ENCODE data around the gene BCAR1.
"Not testable (repeated sequence)": the region's sequence is repeated elsewhere in the genome, so short reads cannot be mapped to it uniquely, and the experiment has no call there.

Gene BCAR1

GRCh38 chr16:75273054-75273925, 21.9 kb upstream of the BCAR1 start:
- no peaks in the 10 kb centered on the region; the same call in 1 of the 2 replicates for H4K20me1 ChIP-seq (ENCODE audit: insufficient read depth, low read length)
- no peak for ATAC-seq (ENCODE audit: insufficient read depth, low read depth)
- no peaks in the 10 kb centered on the region for H3K36me3 ChIP-seq (ENCODE audit: insufficient read depth, low read length)
- H3K4me3 ChIP-seq (ENCODE audit: low read depth in 1 of 2, low read length in 2 of 2), result no peak overlapping the region
- H3K79me2 ChIP-seq (ENCODE audit: insufficient read depth, low read length), result no peaks in the 10 kb centered on the region
- no peaks in the 10 kb centered on the region for H3K9me3 ChIP-seq (ENCODE audit: insufficient read depth, low read length, severe bottlenecking)
- no peak overlapping the region for H3K4me2 ChIP-seq (ENCODE audit: insufficient read depth, low read length)
- no peaks in the 10 kb centered on the region for H3K4me1 ChIP-seq (ENCODE audit: insufficient read depth, low read length)
- TF ChIP-seq CTCF (IDR thresholded peaks at IDR 0.05; ENCODE audit: borderline replicate concordance, extremely low read depth, low read length, poor library complexity, severe bottlenecking) (no peak), EZH2 (IDR thresholded peaks at IDR 0.05; ENCODE audit: borderline replicate concordance, low read depth, low read length, severe bottlenecking) (no peak)
- H3K27me3 ChIP-seq (ENCODE audit: insufficient read depth, low read length, poor library complexity), result peaks cover under 1% of the 10 kb centered on the region
- H3K9ac ChIP-seq (ENCODE audit: low read depth, low read length), result no peak overlapping the region
- DNase-seq, result no peak
- no peak overlapping the region for H2AFZ ChIP-seq (ENCODE audit: low read depth, low read length)
- H3K27ac ChIP-seq (ENCODE audit: low read length), result no peak overlapping the region

- not testable (repeated sequence) for H3K79me2 ChIP-seq (ENCODE audit: insufficient read depth, low read length); H3K4me2 ChIP-seq (ENCODE audit: insufficient read depth, low read length); ATAC-seq (ENCODE audit: insufficient read depth, low read depth); H3K4me1 ChIP-seq (ENCODE audit: insufficient read depth, low read length); H3K27me3 ChIP-seq (ENCODE audit: insufficient read depth, low read length, poor library complexity); H2AFZ ChIP-seq (ENCODE audit: low read depth, low read length); H3K36me3 ChIP-seq (ENCODE audit: insufficient read depth, low read length); H3K9me3 ChIP-seq (ENCODE audit: insufficient read depth, low read length, severe bottlenecking); H3K4me3 ChIP-seq (ENCODE audit: low read depth in 1 of 2, low read length in 2 of 2); H3K9ac ChIP-seq (ENCODE audit: low read depth, low read length); H3K27ac ChIP-seq (ENCODE audit: low read length); DNase-seq; H4K20me1 ChIP-seq (ENCODE audit: insufficient read depth, low read length)
These were observed 21.2 kb upstream of the BCAR1 start for GRCh38 chr16:75272629-75273028.

- Histone ChIP-seq H3K9me3 (ENCODE audit: insufficient read depth, low read length, severe bottlenecking) (no peaks in the 10 kb centered on the region), H3K79me2 (ENCODE audit: insufficient read depth, low read length) (no peaks in the 10 kb centered on the region), H3K36me3 (ENCODE audit: insufficient read depth, low read length) (no peaks in the 10 kb centered on the region), H3K4me1 (ENCODE audit: insufficient read depth, low read length) (no peaks in the 10 kb centered on the region), H3K9ac (ENCODE audit: low read depth, low read length) (no peak overlapping the region), H3K4me2 (ENCODE audit: insufficient read depth, low read length) (no peak overlapping the region), H3K27ac (ENCODE audit: low read length) (no peak overlapping the region), H3K27me3 (ENCODE audit: insufficient read depth, low read length, poor library complexity) (peaks cover 3% of the 10 kb centered on the region), H3K4me3 (ENCODE audit: low read depth in 1 of 2, low read length in 2 of 2) (no peak overlapping the region), H2AFZ (ENCODE audit: low read depth, low read length) (no peak overlapping the region), H4K20me1 (ENCODE audit: insufficient read depth, low read length) (peaks cover 4% of the 10 kb centered on the region; the same call in 1 of the 2 replicates)
- TF ChIP-seq CTCF (IDR thresholded peaks at IDR 0.05; ENCODE audit: borderline replicate concordance, extremely low read depth, low read length, poor library complexity, severe bottlenecking) (no peak), EZH2 (IDR thresholded peaks at IDR 0.05; ENCODE audit: borderline replicate concordance, low read depth, low read length, severe bottlenecking) (no peak)
- DNase-seq (no peak), ATAC-seq (ENCODE audit: insufficient read depth, low read depth) (no peak)
These were observed 20.7 kb upstream of the BCAR1 start for GRCh38 chr16:75272097-75272551.

GRCh38 chr16:75271441-75272096, 20.1 kb upstream of the BCAR1 start:
- Histone ChIP-seq H3K4me3 (ENCODE audit: low read depth in 1 of 2, low read length in 2 of 2) (no peak overlapping the region), H3K9ac (ENCODE audit: low read depth, low read length) (no peak overlapping the region), H3K4me2 (ENCODE audit: insufficient read depth, low read length) (no peak overlapping the region), H3K4me1 (ENCODE audit: insufficient read depth, low read length) (no peaks in the 10 kb centered on the region), H3K36me3 (ENCODE audit: insufficient read depth, low read length) (no peaks in the 10 kb centered on the region), H3K27me3 (ENCODE audit: insufficient read depth, low read length, poor library complexity) (peaks cover 3% of the 10 kb centered on the region), H3K9me3 (ENCODE audit: insufficient read depth, low read length, severe bottlenecking) (no peaks in the 10 kb centered on the region), H3K79me2 (ENCODE audit: insufficient read depth, low read length) (no peaks in the 10 kb centered on the region), H3K27ac (ENCODE audit: low read length) (no peak overlapping the region), H4K20me1 (ENCODE audit: insufficient read depth, low read length) (peaks cover 4% of the 10 kb centered on the region; the same call in 1 of the 2 replicates), H2AFZ (ENCODE audit: low read depth, low read length) (no peak overlapping the region)
- ATAC-seq (ENCODE audit: insufficient read depth, low read depth), result no peak
- TF ChIP-seq EZH2 (IDR thresholded peaks at IDR 0.05; ENCODE audit: borderline replicate concordance, low read depth, low read length, severe bottlenecking) (no peak), CTCF (IDR thresholded peaks at IDR 0.05; ENCODE audit: borderline replicate concordance, extremely low read depth, low read length, poor library complexity, severe bottlenecking) (no peak)
- no peak for DNase-seq

- H4K20me1 ChIP-seq (ENCODE audit: insufficient read depth, low read length), result peaks cover 12% of the 10 kb centered on the region; the same call in 1 of the 2 replicates
- not testable (repeated sequence) for H2AFZ ChIP-seq (ENCODE audit: low read depth, low read length); H3K79me2 ChIP-seq (ENCODE audit: insufficient read depth, low read length); ATAC-seq (ENCODE audit: insufficient read depth, low read depth); DNase-seq; H3K27me3 ChIP-seq (ENCODE audit: insufficient read depth, low read length, poor library complexity); H3K4me3 ChIP-seq (ENCODE audit: low read depth in 1 of 2, low read length in 2 of 2); H3K4me2 ChIP-seq (ENCODE audit: insufficient read depth, low read length); H3K9me3 ChIP-seq (ENCODE audit: insufficient read depth, low read length, severe bottlenecking); H3K9ac ChIP-seq (ENCODE audit: low read depth, low read length); H3K36me3 ChIP-seq (ENCODE audit: insufficient read depth, low read length); H3K4me1 ChIP-seq (ENCODE audit: insufficient read depth, low read length); H3K27ac ChIP-seq (ENCODE audit: low read length)
These were observed 17.9 kb upstream of the BCAR1 start for GRCh38 chr16:75269358-75269757.

All from DND-41 (cell line).